H1 (cell line): ENCODE results near the gene SSTR4. TPM values are rescaled to one million over a fixed set of nuclear protein-coding genes. Genes with fewer than 3 reads are reported as not detected.

Experiments
- CTCF ChIA-PET: fragments of 300-600 bp; sonication (Branson Sonifier 250); formaldehyde crosslinking; loops from one replicate; lab custom pipeline; 2021; ENCODE audit not compliant: partially characterized antibody; lab: Charles Lee
- POLR2A ChIA-PET: fragments of 300-600 bp; sonication (Branson Sonifier 250); formaldehyde crosslinking; loops from one replicate; lab custom pipeline; 2021; ENCODE audit warnings: inconsistent platforms; ENCODE audit not compliant: partially characterized antibody; lab: Charles Lee
- DNase-seq, 2 experiments: peaks; one replicate each; pipeline versions ENCODE4 v3.0.0 to v3.0.0-alpha.2; 2010 to 2022; ENCODE audit warnings: low spot score in 2 of 2, low read depth in 1 of 2, mixed read lengths in 1 of 2
- FAIRE-seq: peaks from 2 replicates; lab custom pipeline; 2011; peaks lifted over from hg19 to GRCh38; lab: Jason Lieb, UNC
- H2AFZ ChIP-seq: 2 replicates; pipeline ENCODE4 v1.8.1; 2012; ENCODE audit warnings: low read length, inconsistent platforms
- H2AK5ac ChIP-seq: 2 replicates; pipeline ENCODE4 v1.6.1; 2013; ENCODE audit warnings: low read depth, low read length
- H2BK120ac ChIP-seq: replicated peaks from 2 replicates; pipeline ENCODE3; 2013; ENCODE audit warnings: low read depth, low read length, inconsistent platforms
- H2BK12ac ChIP-seq: 2 replicates; pipeline ENCODE4 v1.6.1; 2013; ENCODE audit warnings: low read depth, low read length
- H2BK15ac ChIP-seq: 2 replicates; pipeline ENCODE4 v1.6.1; 2013; ENCODE audit warnings: low read length
- H2BK20ac ChIP-seq: 2 replicates; pipeline ENCODE4 v1.6.1; 2013; ENCODE audit warnings: low read length
- H2BK5ac ChIP-seq: 2 replicates; pipeline ENCODE4 v1.6.1; 2013; ENCODE audit warnings: low read depth, low read length
- H3K14ac ChIP-seq: 2 replicates; pipeline ENCODE4 v1.6.1; 2013; ENCODE audit warnings: inconsistent platforms; ENCODE audit not compliant: insufficient read length
- H3K18ac ChIP-seq: 2 replicates; pipeline ENCODE4 v1.6.1; 2013; ENCODE audit warnings: low read length; ENCODE audit errors: extremely low read depth
- H3K23ac ChIP-seq: 2 replicates; pipeline ENCODE4 v1.6.1; 2013; ENCODE audit warnings: inconsistent platforms; ENCODE audit not compliant: insufficient read length
- H3K23me2 ChIP-seq: 2 replicates; pipeline ENCODE4 v1.6.1; 2013; ENCODE audit warnings: low read depth, low read length
- H3K27ac ChIP-seq: 2 replicates; pipeline ENCODE4 v1.6.1; 2011; ENCODE audit warnings: low read depth, low read length, inconsistent platforms
- H3K27me3 ChIP-seq, 4 experiments: replicated peaks in 1 of 4; 1 replicate in 1 of 4; 2 replicates in 3 of 4; pipeline versions ENCODE4 v1.6.1 to v1.8.1; 2011 to 2013; ENCODE audit warnings: low read length in 3 of 4, mild to moderate bottlenecking in 3 of 4, inconsistent platforms in 2 of 4, mixed read lengths in 2 of 4, moderate library complexity in 1 of 4; ENCODE audit not compliant: control insufficient read depth in 3 of 4, insufficient read depth in 3 of 4; ENCODE audit errors: extremely low read depth in 1 of 4
- H3K36me3 ChIP-seq, 4 experiments: 2 replicates each; pipeline versions ENCODE4 v1.6.1 to v1.8.1; 2011 to 2013; ENCODE audit warnings: mild to moderate bottlenecking in 4 of 4, low read length in 3 of 4, moderate library complexity in 2 of 4, control low read depth in 1 of 4, inconsistent platforms in 1 of 4; ENCODE audit not compliant: insufficient read depth in 4 of 4, control insufficient read depth in 2 of 4
- H3K4ac ChIP-seq: replicated peaks from 2 replicates; pipeline ENCODE3; 2013; ENCODE audit warnings: low read length, low read depth, mixed read lengths, inconsistent platforms; ENCODE audit not compliant: insufficient read length
- H3K4me1 ChIP-seq, 4 experiments: replicated peaks in 1 of 4; 1 replicate in 1 of 4; 2 replicates in 3 of 4; pipeline versions ENCODE4 v1.6.1 to v1.8.1; 2011 to 2013; ENCODE audit warnings: low read length in 3 of 4, inconsistent platforms in 2 of 4, mixed read lengths in 1 of 4; ENCODE audit not compliant: insufficient read depth in 4 of 4, control insufficient read depth in 3 of 4
- H3K4me2 ChIP-seq, 2 experiments: 2 replicates each; pipeline versions ENCODE4 v1.6.1 to v1.8.1; 2011 to 2013; ENCODE audit warnings: low read depth in 2 of 2, low read length in 2 of 2, control low read depth in 1 of 2, inconsistent platforms in 1 of 2, mild to moderate bottlenecking in 1 of 2; ENCODE audit not compliant: insufficient read depth in 1 of 2
- H3K4me3 ChIP-seq, 4 experiments: fragments of 200-600, 300-600 bp in 1 of 4; sonication (generic), shearing (Covaris generic), sonication (Bioruptor Twin) in 1 of 4; 2 replicates each; pipeline versions ENCODE4 v1.5.1 to v1.8.1; 2011 to 2016; ENCODE audit warnings: low read length in 4 of 4, low read depth in 3 of 4, control low read depth in 2 of 4, inconsistent platforms in 2 of 4, mild to moderate bottlenecking in 2 of 4, mixed read lengths in 1 of 4, moderate library complexity in 1 of 4; ENCODE audit not compliant: insufficient read depth in 2 of 4; ENCODE audit errors: extremely low read depth in 1 of 4
- H3K56ac ChIP-seq: replicated peaks from 2 replicates; pipeline ENCODE3; 2013; ENCODE audit warnings: low read depth, mild to moderate bottlenecking, mixed read lengths, low read length, inconsistent platforms; ENCODE audit not compliant: insufficient read length
- H3K79me1 ChIP-seq: 2 replicates; pipeline ENCODE4 v1.6.1; 2013; ENCODE audit warnings: low read depth, low read length, control low read depth
- H3K79me2 ChIP-seq, 2 experiments: 2 replicates each; pipeline versions ENCODE4 v1.6.1 to v1.8.1; 2012 to 2013; ENCODE audit warnings: low read length in 2 of 2, mild to moderate bottlenecking in 2 of 2, inconsistent platforms in 1 of 2; ENCODE audit not compliant: insufficient read depth in 2 of 2, control insufficient read depth in 1 of 2
- H3K9ac ChIP-seq, 4 experiments: replicated peaks in 1 of 4; 1 replicate in 1 of 4; 2 replicates in 3 of 4; pipeline versions ENCODE4 v1.6.1 to v1.8.1; 2011 to 2013; ENCODE audit warnings: low read depth in 3 of 4, low read length in 3 of 4, control low read depth in 2 of 4, mild to moderate bottlenecking in 2 of 4, moderate library complexity in 2 of 4, inconsistent platforms in 1 of 4; ENCODE audit errors: extremely low read depth in 1 of 4
- H3K9me3 ChIP-seq, 2 experiments: 2 replicates each; pipeline versions ENCODE4 v1.6.1 to v1.8.1; 2012 to 2013; ENCODE audit warnings: mild to moderate bottlenecking in 2 of 2, moderate library complexity in 2 of 2, control low read depth in 1 of 2, inconsistent platforms in 1 of 2, low read depth in 1 of 2, low read length in 1 of 2, mixed read lengths in 1 of 2; ENCODE audit not compliant: insufficient read depth in 2 of 2
- H4K20me1 ChIP-seq, 2 experiments: replicated peaks in 1 of 2; 2 replicates each; pipeline versions ENCODE3 to v1.8.1; 2011 to 2013; ENCODE audit warnings: inconsistent platforms in 2 of 2, low read length in 2 of 2, mild to moderate bottlenecking in 1 of 2; ENCODE audit not compliant: insufficient read depth in 2 of 2, control insufficient read depth in 1 of 2
- H4K5ac ChIP-seq: 2 replicates; pipeline ENCODE4 v1.6.1; 2013; ENCODE audit warnings: low read length, low read depth, mixed read lengths, inconsistent platforms; ENCODE audit not compliant: insufficient read length
- H4K8ac ChIP-seq: 2 replicates; pipeline ENCODE4 v1.8.0; 2013; ENCODE audit warnings: mild to moderate bottlenecking, moderate library complexity, low read length, inconsistent platforms; ENCODE audit not compliant: insufficient read depth; ENCODE audit errors: extremely low read depth
- H4K91ac ChIP-seq: replicated peaks from 2 replicates; pipeline ENCODE3; 2013; ENCODE audit warnings: low read length, mixed read lengths, inconsistent platforms; ENCODE audit not compliant: insufficient read length
- TAF7 ChIP-seq: optimal IDR thresholded peaks from 2 replicates; pipeline ENCODE3; 2011; ENCODE audit warnings: low read depth, mild to moderate bottlenecking, inconsistent platforms, low read length, moderate library complexity, borderline replicate concordance
- ZNF274 ChIP-seq: IDR thresholded peaks from 2 replicates; pipeline ENCODE4 v1.7.0; 2012; ENCODE audit warnings: low read length, borderline replicate concordance; ENCODE audit errors: extremely low read depth
- polyA plus RNA-seq, 7 experiments: library from polyadenylated mRNA; depleted of rRNA in 3 of 7; stranded (reverse) in 5 of 7; unstranded in 2 of 7; fragments of >200 nt in 5 of 7; fragments of 200-250 nt in 2 of 7; gene quantifications; 1 replicate in 5 of 7; 2 replicates in 1 of 7; 4 replicates in 1 of 7; pipeline versions ENCODE4 v1.2.1 to v1.2.3, GENCODE V29; 2011 to 2013; ENCODE audit warnings: missing spikeins in 2 of 7, mixed read lengths in 2 of 7
- total RNA-seq: library from RNA; stranded (reverse); fragmentation: NEBNext Ultra II Directional; extraction: Animal tissue kit (Norgen Biotek cat#: 25700); gene quantifications from 2 replicates; pipeline ENCODE4 v1.2.1, GENCODE V29; 2021

Gene SSTR4
- total and polyA plus RNA-seq, 2 of the 8 experiments (the other 6 are each of a cell fraction or from before 2014, with no cell fraction given), result 0.05 TPM; not detected in 1

DNA sequence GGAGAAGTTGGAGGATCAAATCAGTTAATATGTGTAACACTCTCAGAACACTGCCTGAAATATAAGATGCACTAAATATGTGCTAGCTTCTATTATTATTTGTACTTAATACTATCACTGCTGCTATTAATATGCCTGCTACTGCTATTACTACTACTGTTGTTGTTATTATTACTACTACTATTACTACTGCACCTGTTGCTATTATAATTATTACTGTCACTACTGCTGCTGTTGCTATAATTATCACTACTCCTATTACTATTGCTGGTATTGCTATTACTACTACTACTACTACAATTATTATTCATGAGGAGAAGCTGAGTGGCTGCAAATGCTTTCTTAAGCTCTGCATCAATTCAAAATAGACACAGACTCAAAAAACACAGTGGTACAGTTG, 16.7 kb upstream of the SSTR4 start:
- Histone ChIP-seq H2BK20ac (no peak overlapping the region), H3K23me2 (no peaks in the 10 kb centered on the region), H3K79me1 (no peaks in the 10 kb centered on the region), H2AK5ac (no peak overlapping the region), H4K5ac (no peak overlapping the region), H3K27ac (no peak overlapping the region), H2BK12ac (no peak overlapping the region), H4K91ac (no peak overlapping the region), H3K14ac (no peak overlapping the region), H2AFZ (no peak overlapping the region), H3K27me3 (no peaks in the 10 kb centered on the region), H3K18ac (no peak overlapping the region), H3K56ac (no peak overlapping the region), H3K23ac (no peak overlapping the region), H2BK120ac (no peak overlapping the region), H3K9ac (no peak overlapping the region), H3K9me3 (no peaks in the 10 kb centered on the region), H2BK5ac (no peak overlapping the region), H3K4me2 (no peak overlapping the region), H3K79me2 (no peaks in the 10 kb centered on the region), H3K36me3 (no peaks in the 10 kb centered on the region), H4K8ac (no peak overlapping the region), H3K4me1 (no peaks in the 10 kb centered on the region), H2BK15ac (no peak overlapping the region), H4K20me1 (no peaks in the 10 kb centered on the region), H3K4me3 (no peak overlapping the region), H3K4ac (no peak overlapping the region)
- FAIRE-seq (no peak), DNase-seq (no peak)
- ChIA-PET POLR2A (no interaction called here), CTCF (interaction anchor here (1.0 to 2.3 kb wide), 6 partner anchors 11 to 323 kb away, joined by 3 to 7 read pairs (median 4); no protein-coding TSS in a partner anchor)
- no peak for TF ChIP-seq TAF7
- TF ChIP-seq ZNF274, result no peak
